ENCODE results near the gene TMEM266. TPM values are rescaled to one million over a fixed set of nuclear protein-coding genes. Genes with fewer than 3 reads are reported as not detected.

Gene TMEM266
- total RNA-seq, 1 donor from 2014 or later, result 0.21 TPM

DNA sequence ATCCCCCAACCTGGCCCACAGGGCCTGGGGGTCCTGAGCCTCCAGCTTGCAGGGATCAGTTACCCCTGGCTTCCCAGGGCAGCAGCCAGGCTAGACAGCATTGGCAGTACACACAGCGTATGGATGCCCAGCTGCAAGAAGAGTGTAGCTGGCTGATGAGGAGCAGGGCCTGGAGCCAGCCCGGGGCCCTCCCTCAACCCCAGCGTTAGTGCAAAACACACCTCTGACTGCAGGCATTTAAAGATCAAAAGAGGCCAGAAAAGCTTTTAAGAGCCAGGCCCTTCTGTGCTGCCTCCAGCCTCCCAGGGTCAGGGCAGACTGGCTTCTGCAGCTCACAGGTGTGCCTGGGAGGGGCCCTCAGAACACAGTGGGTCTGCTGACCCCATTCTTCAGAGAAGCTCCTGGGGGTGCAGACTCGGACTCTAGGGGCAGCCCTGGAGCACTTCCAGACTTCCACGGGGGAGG is 140.9 kb downstream of the TMEM266 start:
- no peak for DNase-seq (ENCODE audit: low read depth)
- TF ChIP-seq, protein P1, sequence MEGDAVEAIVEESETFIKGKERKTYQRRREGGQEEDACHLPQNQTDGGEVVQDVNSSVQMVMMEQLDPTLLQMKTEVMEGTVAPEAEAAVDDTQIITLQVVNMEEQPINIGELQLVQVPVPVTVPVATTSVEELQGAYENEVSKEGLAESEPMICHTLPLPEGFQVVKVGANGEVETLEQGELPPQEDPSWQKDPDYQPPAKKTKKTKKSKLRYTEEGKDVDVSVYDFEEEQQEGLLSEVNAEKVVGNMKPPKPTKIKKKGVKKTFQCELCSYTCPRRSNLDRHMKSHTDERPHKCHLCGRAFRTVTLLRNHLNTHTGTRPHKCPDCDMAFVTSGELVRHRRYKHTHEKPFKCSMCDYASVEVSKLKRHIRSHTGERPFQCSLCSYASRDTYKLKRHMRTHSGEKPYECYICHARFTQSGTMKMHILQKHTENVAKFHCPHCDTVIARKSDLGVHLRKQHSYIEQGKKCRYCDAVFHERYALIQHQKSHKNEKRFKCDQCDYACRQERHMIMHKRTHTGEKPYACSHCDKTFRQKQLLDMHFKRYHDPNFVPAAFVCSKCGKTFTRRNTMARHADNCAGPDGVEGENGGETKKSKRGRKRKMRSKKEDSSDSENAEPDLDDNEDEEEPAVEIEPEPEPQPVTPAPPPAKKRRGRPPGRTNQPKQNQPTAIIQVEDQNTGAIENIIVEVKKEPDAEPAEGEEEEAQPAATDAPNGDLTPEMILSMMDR (IDR thresholded peaks at IDR 0.05; ENCODE audit: insufficient read depth, low read length, poor library complexity, severe bottlenecking), result no peak

DNA sequence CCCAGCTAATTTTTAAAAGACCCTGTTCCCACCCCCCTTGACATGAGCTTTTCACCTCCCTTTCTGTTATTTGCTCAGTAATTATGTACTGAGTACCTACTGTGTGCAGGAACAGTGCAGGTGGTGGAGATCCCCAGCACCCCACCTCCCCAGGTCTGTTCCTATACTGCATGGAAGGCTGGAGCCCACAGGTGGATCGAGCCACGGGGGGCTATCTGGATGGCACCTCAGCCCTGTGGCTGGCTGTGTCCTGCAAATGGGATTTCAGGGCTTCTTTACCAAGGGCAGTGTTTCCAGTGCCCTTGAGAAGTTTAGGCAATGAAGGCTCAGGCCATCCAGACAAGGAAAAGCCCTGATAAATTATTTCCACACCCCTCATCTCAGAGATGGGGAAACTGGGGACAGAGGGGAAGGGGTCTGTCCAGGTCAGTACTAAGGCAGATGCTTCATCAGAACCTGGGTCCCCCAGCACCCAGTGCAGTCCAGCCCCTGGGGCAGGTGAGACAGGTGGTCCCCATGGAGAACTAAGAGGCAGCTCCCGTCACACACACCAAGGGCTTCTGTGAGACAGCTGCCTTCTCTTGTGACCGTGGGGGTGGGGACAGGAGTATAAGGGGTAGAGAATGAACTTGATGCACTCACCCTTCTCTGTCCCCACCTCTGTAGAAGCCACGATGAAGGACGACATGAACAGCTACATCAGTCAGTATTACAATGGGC is 141.9 kb downstream of the TMEM266 start:
- no peaks in the 10 kb centered on the region for H3K36me3 ChIP-seq (ENCODE audit: control insufficient read depth, insufficient read depth, low read length)
- TF ChIP-seq, protein P1 (IDR thresholded peaks at IDR 0.05; ENCODE audit: insufficient read depth, low read length, poor library complexity, severe bottlenecking), result no peak

More for the DNA sequence above, 140.9 kb downstream of the TMEM266 start:
- Histone ChIP-seq H3K27me3 (ENCODE audit: control insufficient read depth, insufficient read depth, low read length) (no peaks in the 10 kb centered on the region), H3K4me3 (ENCODE audit: low read depth, low read length) (no peak overlapping the region), H3K36me3 (ENCODE audit: control insufficient read depth, insufficient read depth, low read length) (no peaks in the 10 kb centered on the region)

DNA sequence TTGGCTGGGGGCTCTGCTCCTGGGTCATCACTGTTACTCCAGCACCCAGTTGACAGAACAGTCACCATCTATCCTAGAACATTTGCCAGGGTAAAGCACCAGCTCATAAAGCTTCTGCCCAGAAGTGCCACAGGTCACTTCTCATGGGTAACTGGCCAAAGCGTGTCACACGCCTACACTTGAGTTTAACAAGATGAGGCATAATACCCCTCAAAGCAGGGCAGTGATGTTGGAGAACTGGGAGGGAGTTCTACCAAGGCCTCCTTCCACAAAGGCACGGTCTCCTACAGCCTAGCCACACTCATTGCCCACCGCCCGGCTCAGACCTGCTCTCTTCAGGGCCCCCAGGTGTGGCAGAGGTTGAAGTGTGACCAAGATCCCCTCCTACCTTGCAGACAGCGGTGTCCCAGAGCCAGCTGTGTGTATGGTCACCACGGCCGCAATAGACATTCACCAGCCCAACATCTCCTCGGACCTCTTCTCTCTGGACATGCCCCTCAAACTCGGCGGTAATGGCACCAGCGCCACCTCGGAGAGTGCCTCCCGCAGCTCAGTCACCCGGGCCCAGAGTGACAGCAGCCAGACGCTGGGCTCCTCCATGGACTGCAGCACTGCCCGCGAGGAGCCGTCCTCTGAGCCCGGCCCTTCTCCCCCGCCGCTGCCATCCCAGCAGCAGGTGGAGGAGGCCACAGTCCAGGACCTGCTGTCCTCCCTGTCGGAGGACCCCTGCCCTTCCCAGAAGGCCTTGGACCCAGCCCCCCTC is 143.7 kb downstream of the TMEM266 start:
- Histone ChIP-seq H3K27me3 (ENCODE audit: control insufficient read depth, insufficient read depth, low read length) (no peaks in the 10 kb centered on the region), H3K4me3 (ENCODE audit: low read depth, low read length) (no peak overlapping the region), H3K36me3 (ENCODE audit: control insufficient read depth, insufficient read depth, low read length) (no peaks in the 10 kb centered on the region)
- no peak for DNase-seq (ENCODE audit: low read depth)
- TF ChIP-seq, protein P1 (IDR thresholded peaks at IDR 0.05; ENCODE audit: insufficient read depth, low read length, poor library complexity, severe bottlenecking), result no peak

More for the DNA sequence above, 141.9 kb downstream of the TMEM266 start:
- Histone ChIP-seq H3K27me3 (ENCODE audit: control insufficient read depth, insufficient read depth, low read length) (no peaks in the 10 kb centered on the region), H3K4me3 (ENCODE audit: low read depth, low read length) (no peak overlapping the region)
- DNase-seq (ENCODE audit: low read depth), result no peak

DNA sequence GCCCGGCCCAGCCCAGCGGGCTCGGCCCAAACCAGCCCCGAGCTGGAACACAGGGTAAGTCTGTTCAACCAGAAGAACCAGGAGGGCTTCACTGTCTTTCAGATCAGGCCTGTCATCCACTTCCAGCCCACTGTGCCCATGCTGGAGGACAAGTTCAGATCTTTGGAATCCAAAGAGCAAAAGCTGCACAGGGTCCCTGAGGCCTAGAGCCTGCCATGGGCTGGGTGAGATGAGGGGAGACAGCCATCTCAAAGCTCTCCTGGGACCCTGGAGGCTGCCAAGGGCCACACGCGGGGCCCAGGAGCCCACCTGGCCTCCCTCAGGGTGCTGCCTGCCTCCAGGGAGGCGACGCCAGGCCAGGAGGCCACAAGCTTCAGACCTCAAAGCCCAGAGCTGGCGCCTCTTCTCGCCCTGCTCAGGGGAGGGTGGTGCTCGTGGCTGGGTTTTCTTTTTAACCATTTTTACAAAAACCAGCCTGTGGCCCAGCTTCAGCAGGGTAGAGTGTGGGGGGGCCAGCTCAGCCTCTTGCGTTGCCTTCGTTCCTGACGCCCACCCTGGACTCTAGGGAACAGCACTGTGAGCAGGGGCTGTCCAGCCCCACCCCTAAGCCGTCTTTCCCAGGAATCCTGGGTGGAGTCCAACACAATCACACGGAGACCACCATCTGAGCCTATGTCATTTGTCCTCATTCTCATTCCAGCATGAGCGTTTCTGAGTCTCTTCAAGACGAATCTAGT is 144.5 kb downstream of the TMEM266 start:
- DNase-seq (ENCODE audit: low read depth), result no peak
- no peak overlapping the region for H3K4me3 ChIP-seq (ENCODE audit: low read depth, low read length)
- no peaks in the 10 kb centered on the region for H3K36me3 ChIP-seq (ENCODE audit: control insufficient read depth, insufficient read depth, low read length)
- H3K27me3 ChIP-seq (ENCODE audit: control insufficient read depth, insufficient read depth, low read length), result no peaks in the 10 kb centered on the region
- TF ChIP-seq, protein P1 (IDR thresholded peaks at IDR 0.05; ENCODE audit: insufficient read depth, low read length, poor library complexity, severe bottlenecking), result no peak

DNA sequence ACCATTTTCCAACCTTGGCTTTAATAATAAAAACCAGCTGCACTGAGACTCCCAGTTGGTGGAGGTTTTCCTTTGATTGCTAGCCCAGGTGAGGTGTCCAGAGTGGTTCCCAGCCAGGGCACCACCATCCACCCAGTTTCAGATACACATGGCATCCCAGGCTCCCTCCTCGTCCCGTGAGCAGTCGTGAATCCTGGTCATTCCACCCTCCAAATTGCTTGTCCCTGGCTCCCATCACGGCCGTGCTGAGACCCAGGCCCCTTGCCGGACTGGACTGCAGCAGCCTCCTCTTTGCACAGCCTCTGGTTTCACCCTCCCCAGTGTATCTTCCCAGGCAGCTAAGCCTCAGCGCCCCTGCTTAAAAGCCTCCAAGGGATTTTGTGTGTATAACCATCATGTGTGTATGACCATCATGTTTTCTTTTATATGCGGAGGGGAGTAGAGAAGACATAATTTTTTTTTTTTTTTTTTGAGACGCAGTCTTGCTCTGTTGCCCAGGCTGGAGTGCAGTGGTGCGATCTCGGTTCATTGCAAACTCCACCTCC is 145.2 kb downstream of the TMEM266 start:
- Histone ChIP-seq H3K27me3 (ENCODE audit: control insufficient read depth, insufficient read depth, low read length) (no peaks in the 10 kb centered on the region), H3K36me3 (ENCODE audit: control insufficient read depth, insufficient read depth, low read length) (no peaks in the 10 kb centered on the region), H3K4me3 (ENCODE audit: low read depth, low read length) (no peak overlapping the region)
- TF ChIP-seq, protein P1 (IDR thresholded peaks at IDR 0.05; ENCODE audit: insufficient read depth, low read length, poor library complexity, severe bottlenecking), result no peak
- no peak for DNase-seq (ENCODE audit: low read depth)
